Cerebellar nuclear complex (tissue), 1 donor: ENCODE measurements around the gene DDA1.
A peak's percentile ranks its signal among the peaks of the same experiment; 100 is the strongest.
"Not testable (repeated sequence)": the region's sequence is repeated elsewhere in the genome, so short reads cannot be mapped to it uniquely, and the experiment has no call there.

ENCODE experiments used
- DNase-seq, 2 experiments: peaks; one replicate each; lab custom pipeline; 2025; lab: John Stamatoyannopoulos, UW

Gene DDA1

GRCh38 chr19:17289489-17289888 lies 19.9 kb upstream of the DDA1 start:
- no peak for DNase-seq

GRCh38 chr19:17292301-17293074 lies 16.9 kb upstream of the DDA1 start:
- peak in 1 of 2 experiments; percentile 26 for DNase-seq

- no peak for DNase-seq
Measured at GRCh38 chr19:17293605-17294004, 15.8 kb upstream of the DDA1 start.

- no peak for DNase-seq
Measured at GRCh38 chr19:17294051-17294891, 15.1 kb upstream of the DDA1 start.

- DNase-seq: not testable (repeated sequence)
Measured at GRCh38 chr19:17295551-17295950, 13.8 kb upstream of the DDA1 start.

GRCh38 chr19:17296273-17296672 lies 13.1 kb upstream of the DDA1 start:
- no peak for DNase-seq

- DNase-seq: no peak
Measured at GRCh38 chr19:17296976-17297375, 12.4 kb upstream of the DDA1 start.

- DNase-seq: no peak
Measured at GRCh38 chr19:17300992-17301619, 8.3 kb upstream of the DDA1 start.

- no peak for DNase-seq
Measured at GRCh38 chr19:17302391-17303166, 6.8 kb upstream of the DDA1 start.

GRCh38 chr19:17303167-17303939 lies 6.0 kb upstream of the DDA1 start, which contains the start of gene ABHD8:
Gene ABHD8 (minus strand): TSS chr19:17303425. CDS start chr19:17301616, 1,809 bp downstream.
- DNase-seq: peak; percentile 60 to 95

GRCh38 chr19:17303940-17304267 lies 5.5 kb upstream of the DDA1 start:
- no peak for DNase-seq

- no peak for DNase-seq
Measured at GRCh38 chr19:17304386-17305215, 4.8 kb upstream of the DDA1 start.

GRCh38 chr19:17305216-17305516 lies 4.2 kb upstream of the DDA1 start:
- no peak for DNase-seq

GRCh38 chr19:17305517-17306284 lies 3.7 kb upstream of the DDA1 start, which contains the start of gene MRPL34:
Gene MRPL34 (plus strand): TSS chr19:17305872. CDS start chr19:17305893, 21 bp downstream.
- DNase-seq: peak; percentile 82 to 96

GRCh38 chr19:17306285-17306714 lies 3.1 kb upstream of the DDA1 start:
- DNase-seq: no peak

- no peak for DNase-seq
Measured at GRCh38 chr19:17307876-17308377, 1.4 kb upstream of the DDA1 start.

- DNase-seq: no peak
Measured at GRCh38 chr19:17309965-17310461, 650 bp downstream of the DDA1 start.

GRCh38 chr19:17311455-17312188 lies 2.3 kb downstream of the DDA1 start:
- no peak for DNase-seq
